HepG2 (cell line): Measurements from ENCODE around the gene FAM78B. TPM values are rescaled to one million over a fixed set of nuclear protein-coding genes. Genes with fewer than 3 reads are reported as not detected.

Experiments used
- ATAC-seq: fragments of 200-7000 bp; cut with Tn5 transposase; 3 replicates; pipeline ENCODE4 v1.9.1; 2020; ENCODE audit warnings: mild to moderate bottlenecking, moderate library complexity
- BruUV-seq: library from RNA; stranded (reverse); fragments of 400-500 nt; replicated peaks from 2 replicates; lab custom pipeline; 2021; lab: Mats Ljungman, UMichigan
- CTCF ChIA-PET: fragments of 300-600 bp; formaldehyde crosslinking; extraction: SDS; loops from one replicate; lab custom pipeline; 2021; ENCODE audit warnings: low total read pairs, inconsistent platforms, low intra/inter-chr PET ratio; lab: Yijun Ruan, JAX
- POLR2A ChIA-PET: fragments of 350-600 bp; sonication (Branson Sonifier 250); formaldehyde crosslinking; loops from one replicate; lab custom pipeline; 2020; ENCODE audit warnings: antibody characterized with exemption, inconsistent platforms; lab: Yijun Ruan, JAX
- DNase-seq: peaks from one replicate; pipeline ENCODE4 v3.0.0-alpha.2; 2015; ENCODE audit warnings: low spot score
- FAIRE-seq: peaks from 3 replicates; lab custom pipeline; 2011; peaks lifted over from hg19 to GRCh38; lab: Jason Lieb, UNC
- H2AFZ ChIP-seq: one replicate; pipeline ENCODE4 v1.6.1; 2011; ENCODE audit warnings: low read length, inconsistent platforms
- H3K27ac ChIP-seq: fragments of 300-600 bp; 3 replicates; pipeline ENCODE4 v1.8.0; 2011; ENCODE audit warnings: mixed run types, mild to moderate bottlenecking, mixed read lengths, low read length, inconsistent platforms; ENCODE audit not compliant: insufficient read depth; ENCODE audit errors: extremely low read length
- H3K27me3 ChIP-seq, 2 experiments: fragments of 200-600 bp in 1 of 2; 2 replicates in 1 of 2; 3 replicates in 1 of 2; pipeline versions ENCODE4 v1.6.0 to v1.8.0; 2011; ENCODE audit warnings: low read length in 2 of 2, mild to moderate bottlenecking in 2 of 2, moderate library complexity in 2 of 2, inconsistent platforms in 1 of 2; ENCODE audit not compliant: insufficient read depth in 2 of 2, control insufficient read depth in 1 of 2
- H3K36me3 ChIP-seq, 2 experiments: fragments of 200-600 bp in 1 of 2; replicated peaks in 1 of 2; 2 replicates in 1 of 2; 3 replicates in 1 of 2; pipeline versions ENCODE4 v1.5.1 to v1.8.0; 2011; ENCODE audit warnings: low read length in 2 of 2, inconsistent platforms in 1 of 2; ENCODE audit not compliant: insufficient read depth in 2 of 2, control insufficient read depth in 1 of 2
- H3K4me1 ChIP-seq: 2 replicates; pipeline ENCODE4 v1.5.1; 2012; ENCODE audit warnings: low read length, inconsistent platforms; ENCODE audit not compliant: insufficient read depth
- H3K4me2 ChIP-seq: 2 replicates; pipeline ENCODE4 v1.6.0; 2011; ENCODE audit warnings: low read depth, low read length, inconsistent platforms
- H3K4me3 ChIP-seq, 3 experiments: fragments of 200-600 bp in 1 of 3; sonication (generic), shearing (Covaris generic) in 1 of 3; replicated peaks in 1 of 3; 2 replicates each; pipeline ENCODE4 v1.5.1; 2011 to 2016; ENCODE audit warnings: low read length in 3 of 3, inconsistent platforms in 2 of 3, low read depth in 2 of 3, mild to moderate bottlenecking in 2 of 3, control low read depth in 1 of 3, mixed read lengths in 1 of 3; ENCODE audit not compliant: insufficient read depth in 1 of 3
- H3K79me2 ChIP-seq: one replicate; pipeline ENCODE4 v1.6.1; 2011; ENCODE audit warnings: low read length, inconsistent platforms; ENCODE audit not compliant: insufficient read depth
- H3K9ac ChIP-seq: 2 replicates; pipeline ENCODE4 v1.6.0; 2011; ENCODE audit warnings: mild to moderate bottlenecking, low read depth, low read length, inconsistent platforms; ENCODE audit not compliant: insufficient read depth
- H3K9me3 ChIP-seq: 2 replicates; pipeline ENCODE4 v1.5.1; 2012; ENCODE audit warnings: mild to moderate bottlenecking, low read length
- H4K20me1 ChIP-seq: 2 replicates; pipeline ENCODE4 v1.6.0; 2011; ENCODE audit warnings: inconsistent platforms, mild to moderate bottlenecking, low read length, moderate library complexity; ENCODE audit not compliant: insufficient read depth
- ELK4 ChIP-seq: sonication (generic); formaldehyde crosslinking; IDR thresholded peaks from 2 replicates; pipeline ENCODE4 v1.9.0; 2021; ENCODE audit warnings: missing genetic modification reagents, borderline replicate concordance
- KAT8 ChIP-seq: IDR thresholded peaks from 2 replicates; pipeline ENCODE4 v1.6.1; 2016; ENCODE audit warnings: missing genetic modification reagents, missing compliant biosample characterization
- PATZ1 ChIP-seq: sonication (generic); formaldehyde crosslinking; IDR thresholded peaks from 2 replicates; pipeline ENCODE4 v1.4.0; 2020; ENCODE audit warnings: missing genetic modification reagents
- POGZ ChIP-seq: sonication (generic); formaldehyde crosslinking; IDR thresholded peaks from 2 replicates; pipeline ENCODE4 v1.4.0; 2020; ENCODE audit warnings: mild to moderate bottlenecking, missing genetic modification reagents
- SATB2 ChIP-seq: sonication (generic); formaldehyde crosslinking; IDR thresholded peaks from 2 replicates; pipeline ENCODE4 v1.5.0; 2020; ENCODE audit warnings: missing genetic modification reagents
- WGBS: methylation state at CpG from one replicate; pipeline ENCODE4 v1.1.6; 2017; ENCODE audit warnings: low lambda C conversion rate; 5-methylcytosine and 5-hydroxymethylcytosine counted together
- in situ Hi-C: cut with HindIII; loops from 2 replicates; pipeline ENCODE4 v1.10.0; 2017; ENCODE audit warnings: low pct_unique_long_range_greater_than_20kb; ENCODE audit not compliant: extremely low pct_ligation_motif_present
- intact Hi-C: fragments of 100-400 bp; cut with micrococcal nuclease; formaldehyde crosslinking; loops from one replicate; pipeline ENCODE4 v1.10.0; 2022; ENCODE audit not compliant: unreplicated experiment
- polyA plus RNA-seq, 8 experiments: library from polyadenylated mRNA; depleted of rRNA in 3 of 8; stranded (reverse) in 7 of 8; unstranded in 1 of 8; fragments of >200 nt; fragmentation: Illumina TruSeq in 4 of 8; extraction: Trizol in 4 of 8; gene quantifications; 2 replicates each; pipeline versions ENCODE4 v1.2.1 to v1.2.3, GENCODE V29; 2011 to 2016; ENCODE audit warnings: low read depth in 4 of 8, missing spikeins in 1 of 8, mixed read lengths in 1 of 8; ENCODE audit not compliant: insufficient read depth in 1 of 8
- total RNA-seq, 5 experiments: library from RNA; depleted of rRNA; stranded (reverse); fragments of >200 nt; fragmentation: Illumina TruSeq; extraction: Trizol; gene quantifications; 2 replicates each; pipeline ENCODE4 v1.2.3, GENCODE V29; 2016; ENCODE audit warnings: low read depth in 1 of 5

Gene FAM78B
- total and polyA plus RNA-seq, 2 of the 13 experiments (the other 11 are each of a cell fraction or from before 2014, with no cell fraction given) = 0.22 to 0.31 TPM

GRCh38 chr1:166164646-166164994, 2.2 kb downstream of the FAM78B start:
- in situ Hi-C loops = loop anchor here (25.0 kb wide), 1 partner anchor 452 kb away; no protein-coding TSS in a partner anchor

More at GRCh38 chr1:166164646-166164994, 2.2 kb downstream of the FAM78B start:
- Histone ChIP-seq H3K36me3 (no peaks in the 10 kb centered on the region), H3K79me2 (no peaks in the 10 kb centered on the region), H3K4me3 (no peak overlapping the region), H3K9ac (no peak overlapping the region), H3K4me2 (0 out of 2 replicates have a peak overlapping the region, but pooled peaks have one; percentile 27), H3K27me3 (peaks cover 2 to 41% of the 10 kb centered on the region in 2 experiments; a peak in 3 of 5 replicates), H3K4me1 (peaks cover 17% of the 10 kb centered on the region), H3K9me3 (no peaks in the 10 kb centered on the region), H3K27ac (no peak overlapping the region), H2AFZ (no peak overlapping the region), H4K20me1 (no peaks in the 10 kb centered on the region)
- TF ChIP-seq PATZ1 (CRISPR knock-in tag) (no peak), KAT8 (CRISPR knock-in tag) (no peak), ELK4 (CRISPR knock-in tag) (no peak), SATB2 (CRISPR knock-in tag) (no peak), POGZ (CRISPR knock-in tag) (no peak)
- ATAC-seq = no peak
- WGBS = 22% methylated on average over 5 of the region's 5 CpGs
- CTCF ChIA-PET = no interaction called here
- no TSS peak for BruUV-seq
- POLR2A ChIA-PET = no interaction called here
- intact Hi-C loops = no loop called here
- DNase-seq = no peak
- FAIRE-seq = no peak
